ENCODE data around the gene ALDH3B2.
"Not testable (repeated sequence)": the region's sequence is repeated elsewhere in the genome, so short reads cannot be mapped to it uniquely, and the experiment has no call there.

The ALDH3B2 gene

DNA sequence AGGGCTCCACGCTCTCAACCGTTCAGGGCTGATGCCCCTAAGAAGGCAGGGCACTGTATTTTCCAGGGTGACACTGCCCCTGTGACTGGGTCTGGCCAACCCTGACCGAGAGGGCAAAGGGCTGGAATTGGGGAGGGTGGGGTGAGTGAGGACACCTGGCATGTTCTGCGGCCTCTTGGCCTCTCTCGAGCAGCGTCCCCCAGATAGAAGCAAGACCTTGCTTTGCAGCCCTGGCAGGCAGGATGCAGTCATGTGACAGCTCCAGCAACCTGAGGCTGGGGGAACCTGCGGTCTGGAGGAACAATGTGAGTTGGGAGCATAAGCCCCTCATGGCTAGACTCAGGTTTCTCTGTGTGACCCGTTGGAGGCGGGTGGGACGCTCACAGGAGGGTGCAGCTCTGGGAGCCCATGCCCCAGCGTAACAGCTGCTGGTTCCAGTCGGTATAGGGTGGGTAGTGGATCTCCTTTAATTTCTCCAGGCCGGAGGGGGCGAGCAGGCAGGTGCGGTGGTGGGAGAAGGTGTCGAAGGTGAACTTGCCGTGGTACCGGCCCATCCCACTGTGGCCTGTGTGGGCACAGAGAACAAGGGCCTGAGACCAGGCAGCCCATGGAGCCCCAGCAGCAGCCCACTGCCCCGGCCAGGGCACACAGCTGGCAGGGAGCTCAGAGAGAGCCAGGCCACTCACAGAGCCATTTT lies 11.4 kb downstream of the ALDH3B2 start:
- in situ Hi-C loops (cut with MboI; ENCODE audit: low sequenced_read_pairs) = no loop called here

DNA sequence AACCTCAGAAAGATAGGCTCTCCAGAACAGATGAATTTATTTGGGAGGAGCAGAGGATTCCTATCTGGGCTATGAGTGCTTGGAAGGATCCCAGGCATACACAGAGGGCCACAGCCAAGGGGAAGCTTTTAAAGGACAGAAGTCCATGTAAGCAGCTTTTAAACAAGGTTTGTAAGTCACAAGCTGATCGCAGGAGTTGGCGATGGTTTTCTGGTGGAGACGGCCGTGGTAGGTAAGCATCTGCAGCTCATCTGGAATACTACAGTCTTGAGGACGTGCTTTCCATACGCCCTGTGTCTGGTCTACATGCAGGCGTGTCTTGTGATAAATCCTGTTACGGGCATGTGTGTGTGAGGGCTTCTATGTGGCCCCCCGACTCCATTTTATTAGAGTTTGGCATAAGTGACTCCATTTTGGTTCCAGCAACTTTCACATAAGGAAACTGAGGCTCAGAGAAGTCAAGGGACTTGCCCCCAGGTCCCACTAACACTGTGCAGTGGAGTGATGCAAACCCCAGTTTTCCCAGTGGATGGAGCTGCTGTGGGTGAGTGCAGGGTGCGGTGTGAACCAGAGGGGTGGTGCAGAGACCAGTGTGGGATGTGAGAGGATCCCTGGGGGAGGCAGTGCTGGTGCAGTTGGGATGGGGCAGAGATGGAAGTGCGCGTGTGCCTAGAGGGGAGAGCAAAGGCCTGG lies 12.1 kb downstream of the ALDH3B2 start:
- in situ Hi-C loops (cut with MboI; ENCODE audit: low sequenced_read_pairs) = no loop called here

DNA sequence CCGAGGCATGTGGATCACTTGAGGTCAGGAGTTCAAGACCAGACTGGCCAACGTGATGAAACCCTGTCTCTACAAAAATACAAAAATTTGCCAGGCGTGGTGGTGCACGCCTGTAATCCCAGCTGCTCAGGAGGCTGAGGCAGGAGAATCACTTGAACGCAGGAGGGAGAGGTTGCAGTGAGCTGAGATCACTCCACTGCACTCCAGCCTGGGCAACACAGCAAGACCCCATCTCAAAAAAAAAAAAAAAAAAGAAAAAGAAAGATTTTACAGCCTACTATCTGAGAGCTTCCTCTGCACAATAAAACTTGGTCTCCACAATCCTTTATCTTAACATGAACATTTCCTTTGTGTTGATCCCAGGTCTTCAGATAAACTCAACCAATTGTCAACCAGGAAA lies 13.7 kb downstream of the ALDH3B2 start:
- in situ Hi-C loops (cut with MboI; ENCODE audit: low sequenced_read_pairs) = not testable (repeated sequence)

DNA sequence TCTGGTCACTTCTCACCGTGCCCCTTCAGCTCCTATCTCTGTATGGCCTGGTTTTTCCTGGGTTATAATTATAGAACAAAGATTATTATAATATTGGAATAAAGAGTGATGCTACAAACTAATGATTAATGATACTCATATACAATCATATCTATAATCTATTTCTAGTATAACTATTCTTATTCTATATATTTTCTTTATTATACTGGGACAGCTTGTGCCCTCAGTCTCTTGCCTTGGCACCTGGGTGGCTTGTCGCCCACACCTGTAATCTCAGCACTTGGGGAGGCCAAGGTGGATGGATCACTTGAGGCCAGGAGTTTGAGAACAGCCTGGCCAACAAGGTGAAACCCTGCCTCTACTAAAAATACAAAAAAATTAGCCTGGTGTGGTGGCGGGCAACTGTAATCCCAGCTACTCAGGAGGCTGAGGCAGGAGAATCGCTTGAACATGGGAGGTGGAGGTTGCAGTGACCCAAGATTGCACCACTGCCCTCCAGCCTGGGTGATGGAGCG lies 14.7 kb downstream of the ALDH3B2 start:
- in situ Hi-C loops (cut with MboI; ENCODE audit: low sequenced_read_pairs) = not testable (repeated sequence)

DNA sequence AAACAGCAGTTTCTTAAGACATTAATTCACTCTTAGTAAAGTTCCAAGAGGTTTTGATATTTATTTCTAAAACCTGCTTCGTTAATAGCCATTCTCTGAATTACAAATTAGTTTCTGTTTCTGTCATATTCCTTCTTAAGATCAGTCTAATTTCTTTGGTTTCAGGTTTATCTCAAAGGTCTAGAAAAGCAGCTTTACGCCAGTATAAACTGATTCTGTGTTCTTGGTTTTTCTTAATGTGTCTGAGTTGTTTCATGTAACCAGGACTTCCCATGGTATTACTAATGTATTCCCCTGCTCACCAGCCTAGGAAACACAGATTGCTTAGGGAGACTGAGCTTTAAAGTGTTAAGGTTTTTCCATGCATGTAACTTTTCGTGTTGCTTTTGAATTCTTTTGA lies 17.1 kb downstream of the ALDH3B2 start:
- in situ Hi-C loops (cut with MboI; ENCODE audit: low sequenced_read_pairs) = no loop called here

DNA sequence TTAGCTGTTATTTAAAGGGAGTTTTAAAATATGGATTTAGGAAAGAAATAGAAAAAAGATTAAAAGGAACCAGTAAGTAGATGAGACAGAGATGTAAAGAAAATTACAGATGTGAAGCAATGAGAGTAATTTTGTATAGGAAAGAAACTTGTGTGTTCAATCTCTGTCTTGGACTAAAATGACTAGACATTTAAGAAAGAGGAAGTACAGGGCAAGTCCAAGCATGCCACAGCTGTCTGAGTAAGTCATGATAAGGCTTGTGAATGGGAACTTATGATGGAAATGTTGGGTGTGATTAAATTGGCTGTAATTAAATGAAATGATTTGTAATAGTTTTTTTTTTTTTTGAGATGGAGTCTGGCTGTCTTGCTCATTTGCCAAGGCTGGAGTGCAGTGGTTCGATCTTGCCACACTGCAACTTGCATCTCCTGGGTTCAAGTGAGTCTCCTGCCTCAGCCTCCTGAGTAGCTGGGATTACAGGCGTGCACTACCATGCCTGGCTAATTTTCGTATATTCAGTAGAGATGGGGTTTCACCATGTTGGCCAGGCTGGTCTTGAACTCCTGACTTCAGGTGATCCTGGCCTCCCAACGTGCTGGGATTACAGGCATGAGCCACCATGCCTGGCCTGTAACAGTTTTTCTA lies 18.0 kb downstream of the ALDH3B2 start:
- in situ Hi-C loops (cut with MboI; ENCODE audit: low sequenced_read_pairs) = no loop called here

DNA sequence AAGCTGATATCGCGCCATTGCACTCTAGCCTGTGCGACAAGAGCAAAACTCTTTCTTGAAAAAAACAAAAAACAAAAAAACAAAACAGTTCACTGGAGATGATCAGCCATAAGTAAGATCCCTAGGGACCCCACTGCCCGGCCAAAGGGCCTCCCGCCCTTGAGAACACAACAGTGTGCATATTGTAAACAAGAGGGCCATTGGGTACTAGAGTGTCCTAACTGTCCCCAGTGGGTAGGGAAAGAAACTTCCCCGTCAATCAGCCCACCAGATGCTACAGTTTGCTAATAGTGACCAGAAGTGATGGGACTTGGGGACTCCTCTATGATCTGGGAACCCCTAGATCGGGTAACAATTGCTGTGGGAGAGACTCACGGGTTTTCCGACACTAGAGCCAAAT lies 20.2 kb downstream of the ALDH3B2 start:
- in situ Hi-C loops (cut with MboI; ENCODE audit: low sequenced_read_pairs) = no loop called here

DNA sequence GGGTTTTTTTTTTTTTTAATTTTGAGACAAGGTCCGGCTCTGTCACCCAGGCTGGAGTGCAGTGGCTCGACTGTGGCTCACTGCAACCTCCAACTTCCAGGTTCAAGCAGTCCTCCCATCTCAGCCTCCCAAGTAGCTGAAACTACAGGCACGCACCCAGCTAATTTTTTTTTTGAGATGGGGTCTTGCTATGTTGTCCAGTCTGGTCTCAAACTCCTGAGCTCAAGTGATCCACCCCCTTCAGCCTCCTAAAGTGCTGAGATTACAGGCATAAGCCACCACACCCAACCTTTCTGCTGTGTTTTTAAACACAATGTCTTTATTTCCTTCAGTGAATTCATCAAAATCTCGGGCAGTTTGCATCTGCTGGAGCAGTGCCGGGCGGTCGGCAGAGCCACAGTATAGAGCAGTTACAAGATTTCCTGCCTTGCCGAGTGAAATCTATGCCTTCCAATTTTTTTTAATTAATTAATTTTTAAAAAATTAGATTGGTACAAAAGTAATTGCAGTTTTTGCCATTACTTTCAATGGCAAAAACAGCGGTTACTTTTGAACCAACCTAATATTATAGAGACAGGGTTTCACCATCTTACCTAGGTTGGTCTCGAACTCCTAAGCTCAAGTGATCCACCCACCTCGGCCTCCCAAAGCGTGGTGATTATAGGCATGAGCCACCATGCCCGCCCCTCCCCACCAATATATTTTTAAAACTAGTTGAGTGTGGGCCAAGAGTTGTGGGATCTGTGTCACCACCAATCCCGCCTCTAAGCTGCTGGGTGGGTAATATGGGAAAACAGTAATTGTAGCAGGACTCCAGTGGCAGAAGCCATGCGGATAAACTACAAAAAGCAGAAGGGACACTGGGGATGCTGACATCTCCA lies 21.2 kb downstream of the ALDH3B2 start:
- in situ Hi-C loops (cut with MboI; ENCODE audit: low sequenced_read_pairs) = no loop called here

DNA sequence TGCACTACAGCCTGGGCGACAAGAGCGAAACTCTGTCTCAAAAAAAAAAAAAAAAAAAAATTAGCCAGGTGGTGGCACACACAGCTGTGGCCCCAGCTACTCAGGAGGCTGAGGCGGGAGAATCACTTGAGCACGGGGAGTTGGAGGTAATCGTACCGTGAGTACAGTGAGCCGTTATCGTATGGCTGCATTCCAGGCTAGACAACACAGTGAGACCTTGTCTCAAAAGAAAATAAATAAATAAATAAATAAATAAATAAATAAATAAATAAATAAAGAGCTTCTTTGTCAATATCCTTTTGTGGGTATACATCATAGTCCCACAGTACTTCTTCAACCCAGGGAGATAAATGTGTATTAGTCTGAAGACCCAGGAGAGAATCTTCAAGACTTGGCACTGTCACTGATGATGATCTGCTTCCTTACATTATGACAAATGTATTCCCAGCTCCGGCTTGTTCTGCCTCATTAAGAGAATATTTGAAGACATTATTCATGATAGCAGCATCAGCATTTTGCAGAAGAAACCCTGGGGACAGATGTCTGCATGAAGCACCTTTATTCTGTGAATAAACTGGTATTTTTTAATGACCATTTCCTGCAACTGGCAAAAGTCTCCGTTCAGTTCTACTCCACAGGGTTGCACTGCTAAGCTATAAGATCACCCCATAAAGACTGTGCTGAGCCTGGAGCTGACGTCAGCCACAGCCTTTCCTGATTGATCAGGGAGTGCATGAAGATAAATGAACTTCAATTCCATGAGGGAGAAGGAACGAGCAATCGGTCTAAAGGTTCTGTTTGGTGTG lies 22.2 kb downstream of the ALDH3B2 start:
- in situ Hi-C loops (cut with MboI; ENCODE audit: low sequenced_read_pairs) = no loop called here

DNA sequence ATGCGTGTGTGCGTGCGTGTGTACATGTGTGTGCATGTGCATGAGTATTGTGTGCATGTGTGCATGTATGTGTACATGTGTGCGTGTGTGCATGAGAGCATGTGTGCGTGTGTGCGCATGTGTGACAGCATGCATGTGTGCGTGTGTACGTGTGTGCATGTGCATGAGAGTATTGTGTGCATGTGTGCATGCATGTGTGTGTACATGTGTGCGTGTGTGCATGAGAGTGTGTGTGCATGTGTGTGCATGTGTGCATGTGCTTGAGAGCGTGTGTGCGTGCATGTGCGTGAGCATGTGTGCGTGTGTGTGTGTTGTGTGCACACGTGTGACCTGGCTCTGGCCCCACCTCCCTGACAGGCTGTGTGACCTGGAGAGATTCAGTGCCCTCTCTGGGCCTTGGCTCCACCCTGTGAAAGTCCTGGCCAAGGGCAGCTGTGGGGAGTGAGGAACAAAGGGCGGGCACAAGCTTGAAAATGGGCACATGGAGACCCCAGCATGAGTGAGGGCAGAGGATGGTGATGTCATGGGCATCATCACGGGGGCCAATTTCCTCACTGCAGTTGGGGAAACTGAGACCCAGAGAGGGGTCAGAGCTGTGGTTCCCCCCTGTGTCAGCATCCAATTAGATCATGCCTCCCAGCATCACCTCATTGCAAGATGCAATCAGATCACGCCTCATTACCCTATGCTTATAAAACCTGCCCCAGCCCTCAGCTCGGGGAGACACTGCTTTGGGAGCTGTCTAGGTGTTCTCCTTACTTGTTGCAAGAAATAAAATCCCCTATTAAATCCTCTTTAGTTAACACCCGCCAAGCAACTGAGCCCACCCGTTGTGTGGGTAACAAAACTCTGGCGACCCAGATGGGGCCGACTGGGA lies 24.6 kb downstream of the ALDH3B2 start:
- in situ Hi-C loops (cut with MboI; ENCODE audit: low sequenced_read_pairs) = no loop called here

DNA sequence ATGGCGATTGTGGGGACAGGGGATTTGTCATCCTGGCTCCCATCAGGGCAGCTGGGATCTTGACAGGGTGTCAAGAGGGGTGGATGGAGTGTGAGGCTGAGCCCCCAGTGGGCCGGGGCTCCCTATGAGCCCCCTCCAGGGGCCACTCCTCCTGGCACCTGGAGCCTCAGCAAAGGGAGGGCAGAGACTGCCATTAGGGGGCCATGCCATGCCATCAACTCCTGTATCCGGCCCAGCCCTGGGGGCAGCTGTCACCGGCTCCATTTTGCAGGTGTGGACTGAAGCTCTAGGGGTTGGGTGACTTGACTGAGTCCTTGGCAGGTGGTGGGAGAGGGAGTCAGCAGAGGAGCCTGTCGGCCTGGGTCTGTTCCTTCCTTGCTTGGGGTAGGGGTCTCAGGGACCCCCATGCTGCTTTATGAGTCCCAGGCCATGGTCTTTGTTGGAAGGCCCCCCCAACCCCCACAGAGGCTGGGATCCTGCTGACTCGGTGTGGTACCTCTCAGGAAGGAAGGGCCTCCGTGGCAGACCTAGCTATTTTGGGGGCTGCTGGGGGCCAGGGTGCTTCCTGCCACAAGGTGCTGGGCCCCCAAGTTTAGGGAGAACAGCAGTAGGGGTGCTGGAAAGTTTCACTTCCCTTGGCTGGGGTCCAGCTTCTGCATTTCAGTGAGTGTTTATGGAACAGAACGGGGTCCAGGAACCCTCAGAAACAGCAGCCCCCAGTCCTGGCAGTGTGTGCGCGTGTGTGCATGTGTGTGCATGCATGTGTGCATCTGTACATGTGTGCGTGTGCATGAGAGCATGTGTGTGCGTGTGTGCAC lies 25.4 kb downstream of the ALDH3B2 start:
- in situ Hi-C loops (cut with MboI; ENCODE audit: low sequenced_read_pairs) = no loop called here

DNA sequence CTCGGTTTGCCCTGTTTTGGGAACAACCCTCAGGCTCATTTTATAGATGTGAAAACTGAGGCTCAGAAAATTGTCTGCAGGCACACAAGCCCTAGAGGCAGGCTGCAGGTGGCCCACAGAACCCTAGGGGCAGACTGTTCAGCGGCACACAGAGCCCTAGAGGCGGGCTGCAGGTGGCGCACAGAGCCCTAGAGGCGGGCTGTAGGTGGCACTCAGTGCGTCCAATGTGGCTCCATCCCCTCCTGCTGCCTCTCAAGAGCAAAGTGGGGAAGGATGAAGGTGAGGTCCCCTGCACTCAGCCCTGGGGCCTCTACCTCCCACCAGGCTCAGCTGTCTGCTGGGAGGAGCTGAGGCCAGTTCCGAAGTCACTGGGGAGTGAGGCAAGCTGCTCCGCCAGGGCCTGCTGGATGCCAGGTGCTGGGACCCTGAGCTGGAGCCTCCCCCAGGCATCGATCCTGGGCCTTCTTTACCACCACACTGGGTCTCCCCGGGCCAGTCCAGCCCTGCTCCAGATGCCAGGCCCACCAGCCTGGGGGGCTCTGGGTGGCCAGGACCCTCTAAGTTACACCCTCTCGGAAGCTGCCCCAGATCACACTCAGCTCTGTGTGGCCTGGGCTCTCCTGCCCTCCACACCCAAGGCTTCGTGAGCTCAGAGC lies 26.2 kb downstream of the ALDH3B2 start:
- in situ Hi-C loops (cut with MboI; ENCODE audit: low sequenced_read_pairs) = no loop called here

DNA sequence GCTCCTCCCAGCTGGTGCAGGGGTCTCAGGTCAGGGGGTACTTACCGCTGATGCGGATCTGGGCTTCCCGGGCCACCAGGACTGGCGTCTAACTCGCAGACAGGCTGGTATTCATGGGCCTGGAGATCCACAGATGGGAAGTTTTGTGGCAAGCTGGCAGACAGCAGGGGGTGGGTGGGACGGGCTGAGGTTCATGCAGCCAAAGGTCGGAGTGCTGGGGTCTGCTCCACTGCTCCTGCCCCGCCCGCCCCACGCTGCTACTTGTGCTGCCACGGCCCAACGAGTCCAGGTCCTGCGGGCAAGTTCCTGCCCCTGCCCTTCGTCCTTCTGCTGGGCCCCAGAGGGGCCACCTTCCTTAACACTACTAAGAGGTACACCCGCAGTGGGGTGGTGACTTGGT lies 27.0 kb downstream of the ALDH3B2 start:
- in situ Hi-C loops (cut with MboI; ENCODE audit: low sequenced_read_pairs) = no loop called here

DNA sequence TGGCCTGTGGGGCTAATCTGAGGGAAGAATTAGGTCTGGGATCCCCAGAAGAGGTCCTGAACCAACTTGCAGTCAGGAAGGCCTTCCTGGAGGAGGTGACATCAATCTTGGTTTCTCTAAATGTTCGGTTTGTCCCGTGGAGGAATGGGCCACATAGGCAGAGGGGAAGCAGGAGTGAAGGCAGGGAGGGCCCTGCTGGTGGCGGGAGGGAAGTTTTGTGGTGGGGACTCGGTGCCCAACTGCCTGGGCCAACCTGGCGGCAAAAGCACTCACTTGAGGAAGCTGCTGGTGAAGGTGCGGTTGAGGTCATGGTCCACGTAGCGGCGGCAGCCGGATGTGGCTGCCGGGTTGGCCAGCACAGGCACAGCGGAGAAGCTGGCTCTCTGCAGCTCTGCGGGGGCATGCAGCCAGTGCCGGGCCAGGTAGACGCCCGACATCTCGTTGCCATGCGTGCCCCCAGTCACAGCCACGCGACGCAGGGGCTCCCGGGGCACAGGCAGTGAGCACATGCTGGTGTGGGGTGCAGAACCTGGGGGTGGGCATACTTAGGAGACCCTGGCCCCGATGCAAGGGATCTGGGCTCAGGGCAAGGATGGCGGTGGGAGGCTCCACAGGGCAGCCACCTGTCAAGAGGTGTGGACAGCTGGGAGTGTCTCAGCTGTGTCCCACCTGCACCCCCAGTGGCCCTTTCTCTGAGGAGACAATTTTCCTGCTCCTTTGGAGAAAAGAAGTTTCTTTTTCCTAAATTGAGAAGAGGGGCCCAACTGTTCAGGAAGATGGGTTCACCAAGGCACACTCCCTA lies 27.7 kb downstream of the ALDH3B2 start:
- in situ Hi-C loops (cut with MboI; ENCODE audit: low sequenced_read_pairs) = no loop called here

DNA sequence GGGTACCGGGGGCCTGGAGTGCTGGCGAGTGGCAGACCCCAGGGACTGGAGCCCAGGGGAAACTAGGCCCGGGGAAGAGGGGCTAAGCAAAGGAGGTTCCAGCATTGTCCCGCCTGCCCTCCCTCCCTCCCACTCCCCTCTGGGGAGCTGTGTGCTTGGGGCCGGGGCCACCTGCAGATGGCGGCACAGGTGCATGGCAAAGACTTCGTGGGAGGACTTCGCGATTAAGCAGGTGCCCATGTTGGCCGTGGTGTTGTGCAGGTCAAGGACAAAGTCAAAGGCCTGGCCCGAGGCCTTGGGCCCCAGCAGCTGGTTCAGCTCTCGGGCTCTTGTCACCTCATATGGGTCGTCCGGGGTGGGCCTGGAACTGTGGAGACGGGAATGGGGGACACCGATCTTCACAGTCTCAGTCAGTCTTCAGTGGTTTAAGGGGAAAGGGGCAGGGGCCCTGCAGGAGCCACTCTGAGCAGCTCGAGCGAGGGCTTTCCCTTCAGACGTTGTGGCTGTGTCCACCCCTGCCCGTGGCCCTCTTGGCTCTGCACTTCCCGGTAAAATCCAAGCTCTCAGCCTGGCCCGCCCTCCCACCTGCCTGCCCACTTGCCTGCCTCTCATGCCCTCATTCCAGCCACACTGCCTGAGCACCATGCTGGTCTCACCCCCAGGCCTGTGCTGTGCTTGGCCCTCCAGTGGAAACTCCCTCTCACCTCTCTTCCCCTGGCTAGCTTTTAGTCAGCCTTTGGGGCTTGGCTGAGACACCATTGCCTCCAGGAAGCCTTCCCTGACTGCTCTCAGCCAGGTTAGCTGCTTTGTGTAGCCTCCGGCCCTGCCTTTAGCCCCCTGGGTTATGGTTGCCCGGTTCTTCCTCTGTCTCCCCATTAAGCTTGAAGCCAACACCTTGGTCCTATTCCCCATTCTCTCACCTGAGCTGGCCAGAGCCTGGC lies 28.6 kb downstream of the ALDH3B2 start:
- in situ Hi-C loops (cut with MboI; ENCODE audit: low sequenced_read_pairs) = no loop called here

Measured in HL-60/S4 treated with retinoic acid at 250 ng/mL for 4 days and 3 days (cell line).